OCI-LY7 (cell line): ENCODE results near the gene ATP5F1B. TPM values are rescaled to one million over a fixed set of nuclear protein-coding genes. Genes with fewer than 3 reads are reported as not detected.

ENCODE experiments used
- BruUV-seq: library from RNA; stranded (reverse); fragments of 400-500 nt; replicated peaks from 2 replicates; lab custom pipeline; 2021; lab: Mats Ljungman, UMichigan
- CTCF ChIA-PET: fragments of 300-600 bp; sonication (Branson Sonifier 250); formaldehyde crosslinking; loops from one replicate; lab custom pipeline; 2022; ENCODE audit warnings: antibody characterized with exemption; ENCODE audit not compliant: unreplicated experiment; lab: Charles Lee
- POLR2A ChIA-PET: fragments of 300-600 bp; sonication (Branson Sonifier 250); formaldehyde crosslinking; loops from one replicate; lab custom pipeline; 2022; ENCODE audit warnings: antibody characterized with exemption; lab: Charles Lee
- DNase-seq: peaks from one replicate; pipeline ENCODE4 v3.0.0-alpha.2; 2015; ENCODE audit warnings: low spot score
- H2AFZ ChIP-seq: fragments of 200-600 bp; sonication (generic), shearing (Covaris generic); 2 replicates; pipeline ENCODE4 v1.6.1; 2014; ENCODE audit warnings: mild to moderate bottlenecking, antibody characterized with exemption, low read length, moderate library complexity
- H3K27ac ChIP-seq: fragments of 200-600 bp; sonication (generic); 2 replicates; pipeline ENCODE4 v1.5.1; 2014; ENCODE audit warnings: mixed run types, low read depth, mild to moderate bottlenecking, moderate library complexity, low read length, inconsistent platforms; ENCODE audit not compliant: poor library complexity, severe bottlenecking
- H3K36me3 ChIP-seq: fragments of 200-600 bp; sonication (generic); 2 replicates; pipeline ENCODE4 v1.6.1; 2014; ENCODE audit warnings: mild to moderate bottlenecking, antibody characterized with exemption, low read length, moderate library complexity, mixed read lengths; ENCODE audit not compliant: insufficient read depth
- H3K4me1 ChIP-seq: fragments of 200-600 bp; sonication (generic); 2 replicates; pipeline ENCODE4 v1.5.1; 2014; ENCODE audit warnings: mild to moderate bottlenecking, low read length; ENCODE audit not compliant: insufficient read depth, poor library complexity, severe bottlenecking
- H3K4me2 ChIP-seq: fragments of 200-600 bp; sonication (generic); 2 replicates; pipeline ENCODE4 v1.6.1; 2014; ENCODE audit warnings: mild to moderate bottlenecking, low read length
- H3K4me3 ChIP-seq: fragments of 200-600 bp; sonication (generic); 2 replicates; pipeline ENCODE4 v1.5.1; 2014; ENCODE audit warnings: mild to moderate bottlenecking, low read depth, low read length; ENCODE audit not compliant: poor library complexity, severe bottlenecking
- H3K79me2 ChIP-seq: fragments of 200-600 bp; sonication (generic); 2 replicates; pipeline ENCODE4 v1.6.1; 2016; ENCODE audit warnings: low read depth, mild to moderate bottlenecking, low read length, moderate library complexity, mixed read lengths; ENCODE audit not compliant: insufficient read depth
- H3K9me2 ChIP-seq: fragments of 200-600 bp; sonication (generic); 2 replicates; pipeline ENCODE4 v1.6.1; 2016; ENCODE audit warnings: mild to moderate bottlenecking, low read length, mixed read lengths; ENCODE audit not compliant: insufficient read depth
- H3K9me3 ChIP-seq: fragments of 200-600 bp; sonication (generic); 2 replicates; pipeline ENCODE4 v1.6.1; 2014; ENCODE audit warnings: mild to moderate bottlenecking, mixed run types, low read length, mixed read lengths
- H4K20me1 ChIP-seq: fragments of 200-600 bp; sonication (generic); 2 replicates; pipeline ENCODE4 v1.6.1; 2014; ENCODE audit warnings: mild to moderate bottlenecking, antibody characterized with exemption, low read length, moderate library complexity, mixed read lengths; ENCODE audit not compliant: insufficient read depth
- EZH2phosphoT487 ChIP-seq: fragments of 200-600 bp; sonication (generic); IDR thresholded peaks from 2 replicates; pipeline ENCODE4 v1.6.1; 2018; ENCODE audit warnings: low read depth, borderline replicate concordance, mild to moderate bottlenecking, mixed run types, antibody characterized with exemption, low read length, moderate library complexity, mixed read lengths
- intact Hi-C: fragments of 100-400 bp; cut with micrococcal nuclease; formaldehyde crosslinking; loops from one replicate; pipeline ENCODE4 v1.10.0; 2022; ENCODE audit not compliant: unreplicated experiment
- total RNA-seq, 2 experiments: library from RNA; depleted of rRNA in 1 of 2; stranded (reverse); fragments of >200 nt in 1 of 2; shearing (Covaris generic) in 1 of 2; gene quantifications; 2 replicates each; pipeline ENCODE4 v1.2.3, GENCODE V29; 2014 to 2022
- TF ChIP-seq, protein P1 (sequence below): fragments of 200-600 bp; sonication (generic); conservative IDR thresholded peaks from 2 replicates; pipeline ENCODE4 v1.5.1; 2014; ENCODE audit warnings: mild to moderate bottlenecking, antibody characterized with exemption, low read length, moderate library complexity, mixed read lengths

ATP5F1B gene
- total RNA-seq, 2 experiments from 2014 or later, result 385 to 732 TPM

- Histone ChIP-seq H3K9me3 (no peaks in the 10 kb centered on the region), H3K36me3 (peaks cover 99% of the 10 kb centered on the region), H3K4me3 (no peak overlapping the region), H2AFZ (no peak overlapping the region), H3K27ac (no peak overlapping the region), H3K79me2 (peaks cover 27% of the 10 kb centered on the region), H3K9me2 (no peaks in the 10 kb centered on the region), H3K4me2 (no peak overlapping the region), H4K20me1 (peaks cover 8% of the 10 kb centered on the region; the same call in 1 of the 2 replicates), H3K4me1 (no peaks in the 10 kb centered on the region)
- ChIA-PET POLR2A (interaction anchor here (1.3 kb wide), 1 partner anchor 14 kb away, joined by 3 read pairs; no protein-coding TSS in a partner anchor), CTCF (no interaction called here)
- intact Hi-C loops, result no loop called here
- no TSS peak for BruUV-seq
- DNase-seq, result no peak
- TF ChIP-seq, protein P1, sequence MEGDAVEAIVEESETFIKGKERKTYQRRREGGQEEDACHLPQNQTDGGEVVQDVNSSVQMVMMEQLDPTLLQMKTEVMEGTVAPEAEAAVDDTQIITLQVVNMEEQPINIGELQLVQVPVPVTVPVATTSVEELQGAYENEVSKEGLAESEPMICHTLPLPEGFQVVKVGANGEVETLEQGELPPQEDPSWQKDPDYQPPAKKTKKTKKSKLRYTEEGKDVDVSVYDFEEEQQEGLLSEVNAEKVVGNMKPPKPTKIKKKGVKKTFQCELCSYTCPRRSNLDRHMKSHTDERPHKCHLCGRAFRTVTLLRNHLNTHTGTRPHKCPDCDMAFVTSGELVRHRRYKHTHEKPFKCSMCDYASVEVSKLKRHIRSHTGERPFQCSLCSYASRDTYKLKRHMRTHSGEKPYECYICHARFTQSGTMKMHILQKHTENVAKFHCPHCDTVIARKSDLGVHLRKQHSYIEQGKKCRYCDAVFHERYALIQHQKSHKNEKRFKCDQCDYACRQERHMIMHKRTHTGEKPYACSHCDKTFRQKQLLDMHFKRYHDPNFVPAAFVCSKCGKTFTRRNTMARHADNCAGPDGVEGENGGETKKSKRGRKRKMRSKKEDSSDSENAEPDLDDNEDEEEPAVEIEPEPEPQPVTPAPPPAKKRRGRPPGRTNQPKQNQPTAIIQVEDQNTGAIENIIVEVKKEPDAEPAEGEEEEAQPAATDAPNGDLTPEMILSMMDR, result no peak
- no peak for TF ChIP-seq EZH2phosphoT487
These were observed 31.2 kb downstream of the ATP5F1B start for GRCh38 chr12:56614627-56615026.

GRCh38 chr12:56604355-56604754 lies 41.4 kb downstream of the ATP5F1B start:
- H3K4me1 ChIP-seq, result no peaks in the 10 kb centered on the region
- H3K36me3 ChIP-seq, result peaks cover 93% of the 10 kb centered on the region
- no peaks in the 10 kb centered on the region for H3K9me3 ChIP-seq
- no peak overlapping the region for H3K4me3 ChIP-seq
- intact Hi-C loops, result no loop called here
- no peak overlapping the region for H3K27ac ChIP-seq
- no peaks in the 10 kb centered on the region for H4K20me1 ChIP-seq
- BruUV-seq, result no TSS peak
- no peak overlapping the region for H3K4me2 ChIP-seq
- ChIA-PET CTCF (no interaction called here), POLR2A (no interaction called here)
- TF ChIP-seq, protein P1, result no peak
- TF ChIP-seq EZH2phosphoT487, result no peak
- H3K79me2 ChIP-seq, result no peaks in the 10 kb centered on the region
- H3K9me2 ChIP-seq, result no peaks in the 10 kb centered on the region
- no peak overlapping the region for H2AFZ ChIP-seq
- DNase-seq, result no peak

GRCh38 chr12:56602239-56602638 lies 43.5 kb downstream of the ATP5F1B start:
- no peak for TF ChIP-seq EZH2phosphoT487
- TF ChIP-seq, protein P1, result no peak
- Histone ChIP-seq H3K36me3 (peaks cover 100% of the 10 kb centered on the region), H2AFZ (no peak overlapping the region), H3K4me2 (no peak overlapping the region), H3K27ac (no peak overlapping the region), H4K20me1 (no peaks in the 10 kb centered on the region), H3K4me3 (no peak overlapping the region), H3K9me3 (no peaks in the 10 kb centered on the region), H3K79me2 (no peaks in the 10 kb centered on the region), H3K9me2 (no peaks in the 10 kb centered on the region), H3K4me1 (no peaks in the 10 kb centered on the region)
- BruUV-seq, result no TSS peak
- ChIA-PET POLR2A (interaction anchor here (0.5 to 0.6 kb wide), 2 partner anchors 23 to 34 kb away, joined by 3 to 8 read pairs; no protein-coding TSS in a partner anchor), CTCF (interaction anchor here (1.7 kb wide), 1 partner anchor 34 kb away, joined by 9 read pairs; no protein-coding TSS in a partner anchor)
- DNase-seq, result no peak
- intact Hi-C loops, result no loop called here
